Prostate gland (tissue), 2 donors: ENCODE data around the gene ZNF19.

Source experiments
- CTCF ChIP-seq, 4 experiments: fragments of 200-600 bp in 2 of 4; fragments of 450-650 bp in 2 of 4; sonication (generic) in 2 of 4; IDR thresholded peaks; 1 replicate in 3 of 4; 2 replicates in 1 of 4; pipeline ENCODE4 v1.5.1; 2016 to 2019; ENCODE audit warnings: antibody characterized with exemption in 4 of 4, mild to moderate bottlenecking in 2 of 4, moderate library complexity in 2 of 4
- POLR2A ChIP-seq: fragments of 450-650 bp; IDR thresholded peaks from one replicate; pipeline ENCODE4 v1.6.1; 2016; ENCODE audit warnings: antibody characterized with exemption, mild to moderate bottlenecking

GRCh38 chr16:71464231-71464630 lies 24.9 kb downstream of the ZNF19 start:
- TF ChIP-seq CTCF (IDR thresholded peaks at IDR 0.05) (no peak), POLR2A (no peak)
